Gastrocnemius medialis (tissue), 4 donors: ENCODE results near the gene CDC42EP2. TPM values are rescaled to one million over a fixed set of nuclear protein-coding genes. Genes with fewer than 3 reads are reported as not detected.

ENCODE experiments used
- ATAC-seq, 2 donors: fragments of 150-250 bp; one replicate each; pipeline ENCODE4 v1.9.1; 2016
- DNase-seq, 2 donors: peaks; one replicate each; pipeline ENCODE4 v3.0.0-alpha.2; 2019
- H3K27ac ChIP-seq, 4 donors: fragments of 200-600 bp; sonication (generic); 1 replicate in 1 of 4; 2 replicates in 3 of 4; pipeline ENCODE4 v1.5.1; 2016 to 2018; ENCODE audit warnings: mild to moderate bottlenecking in 2 of 4, moderate library complexity in 1 of 4
- H3K27me3 ChIP-seq, 3 donors: fragments of 200-600 bp; sonication (generic) in 2 of 3; 1 replicate in 1 of 3; 2 replicates in 2 of 3; pipeline versions ENCODE4 v1.5.1 to v1.6.0; 2016 to 2019; ENCODE audit warnings: mild to moderate bottlenecking in 1 of 3, moderate library complexity in 1 of 3
- H3K36me3 ChIP-seq, 2 donors: fragments of 200-600 bp; sonication (generic) in 1 of 2; one replicate each; pipeline ENCODE4 v1.5.1; 2017 to 2018
- H3K4me1 ChIP-seq, 2 donors: fragments of 200-600 bp; sonication (generic) in 1 of 2; one replicate each; pipeline ENCODE4 v1.5.1; 2016 to 2017; ENCODE audit warnings: mild to moderate bottlenecking in 2 of 2
- H3K4me3 ChIP-seq, 4 donors: fragments of 200-600 bp; sonication (generic) in 3 of 4; 1 replicate in 1 of 4; 2 replicates in 3 of 4; pipeline ENCODE4 v1.5.1; 2016 to 2019; ENCODE audit warnings: mild to moderate bottlenecking in 2 of 4
- H3K9me3 ChIP-seq, 3 donors: fragments of 200-600 bp; sonication (generic) in 2 of 3; 1 replicate in 1 of 3; 2 replicates in 2 of 3; pipeline ENCODE4 v1.5.1; 2016 to 2019
- CTCF ChIP-seq, 5 experiments: fragments of 450-650 bp in 3 of 5; fragments of 200-600 bp in 2 of 5; sonication (generic) in 2 of 5; IDR thresholded peaks in 4 of 5; conservative IDR thresholded peaks in 1 of 5; 1 replicate in 4 of 5; 2 replicates in 1 of 5; pipeline ENCODE4 v1.5.1; 2016 to 2019; ENCODE audit warnings: antibody characterized with exemption in 5 of 5, mild to moderate bottlenecking in 3 of 5, moderate library complexity in 3 of 5
- POLR2A ChIP-seq, 2 donors: fragments of 450-650 bp; IDR thresholded peaks; one replicate each; pipeline ENCODE4 v1.6.1; 2017; ENCODE audit warnings: antibody characterized with exemption in 2 of 2, mild to moderate bottlenecking in 2 of 2, moderate library complexity in 2 of 2
- in situ Hi-C, 4 donors: fragments of 200-750 bp; cut with MboI; loops; one replicate each; pipeline versions ENCODE4 v1.15.0 to v1.8.0; 2017; ENCODE audit warnings: low sequenced_read_pairs in 4 of 4
- intact Hi-C: fragments of 100-400 bp; cut with DNase I; formaldehyde crosslinking; loops from one replicate; pipeline ENCODE4 v1.15.1; 2023; ENCODE audit warnings: low total_unique reads
- total RNA-seq, 4 donors: library from RNA; depleted of rRNA; stranded (reverse); fragments of >200 nt; gene quantifications; one replicate each; pipeline versions ENCODE4 v1.1.0 to v1.2.3, GENCODE V29; 2016

The CDC42EP2 gene
- total RNA-seq, 4 donors from 2014 or later: 5.0 to 11.6 (median 5.6) TPM

GRCh38 chr11:65290448-65291165 lies 24.1 kb upstream of the CDC42EP2 start:
- peak in 1 of 2 donors; percentile 26 for TF ChIP-seq POLR2A (IDR thresholded peaks at IDR 0.05)
- TF ChIP-seq CTCF (IDR thresholded peaks at IDR 0.05 in 4 of 5, conservative IDR thresholded peaks at IDR 0.05 in 1 of 5): no peak
- peak; percentile 87 to 91 for DNase-seq
- peak overlapping the region; percentile 73 to 79 (median 74) for H3K27ac ChIP-seq
- peak; percentile 68 to 80 for ATAC-seq
- no peaks in the 10 kb centered on the region for H3K9me3 ChIP-seq
- peaks cover 27 to 39% of the 10 kb centered on the region in 2 donors for H3K4me1 ChIP-seq
- intact Hi-C loops (no loop called here), in situ Hi-C loops (no loop called here)
- H3K4me3 ChIP-seq: no peak overlapping the region
- peaks cover 0 to 13% of the 10 kb centered on the region in 2 donors for H3K36me3 ChIP-seq
- no peaks in the 10 kb centered on the region for H3K27me3 ChIP-seq

- TF ChIP-seq POLR2A (IDR thresholded peaks at IDR 0.05) (no peak), CTCF (IDR thresholded peaks at IDR 0.05 in 4 of 5, conservative IDR thresholded peaks at IDR 0.05 in 1 of 5) (no peak)
- Histone ChIP-seq H3K4me1 (peaks cover 32 to 39% of the 10 kb centered on the region in 2 donors), H3K27ac (peak overlapping the region; percentile 73 to 79 (median 74)), H3K27me3 (no peaks in the 10 kb centered on the region), H3K9me3 (no peaks in the 10 kb centered on the region), H3K4me3 (peak overlapping the region in 3 of 4 donors; percentile 3 to 20 (median 6)), H3K36me3 (peaks cover 0 to 13% of the 10 kb centered on the region in 2 donors)
- in situ Hi-C loops: no loop called here
- intact Hi-C loops: no loop called here
- ATAC-seq: peak in 1 of 2 donors; percentile 25
- DNase-seq: no peak
These were observed 23.1 kb upstream of the CDC42EP2 start for GRCh38 chr11:65291613-65292012.

- Histone ChIP-seq H3K36me3 (peaks cover 0 to 13% of the 10 kb centered on the region in 2 donors), H3K27me3 (no peaks in the 10 kb centered on the region), H3K4me1 (peaks cover 44 to 48% of the 10 kb centered on the region in 2 donors), H3K4me3 (no peak overlapping the region), H3K27ac (peak overlapping the region; percentile 73 to 79 (median 74)), H3K9me3 (no peaks in the 10 kb centered on the region)
- intact Hi-C loops: no loop called here
- DNase-seq: no peak
- no peak for ATAC-seq
- in situ Hi-C loops: no loop called here
- TF ChIP-seq CTCF (IDR thresholded peaks at IDR 0.05 in 4 of 5, conservative IDR thresholded peaks at IDR 0.05 in 1 of 5): no peak
- no peak for TF ChIP-seq POLR2A (IDR thresholded peaks at IDR 0.05)
These were observed 21.8 kb upstream of the CDC42EP2 start for GRCh38 chr11:65292890-65293289.

- H3K9me3 ChIP-seq: no peaks in the 10 kb centered on the region
- intact Hi-C loops: loop anchor here (2.0 kb wide), 1 partner anchor 21 kb away; the partner anchor contains the start of gene CDC42EP2
- no peak overlapping the region for H3K4me3 ChIP-seq
- in situ Hi-C loops: no loop called here
- TF ChIP-seq POLR2A (IDR thresholded peaks at IDR 0.05) (no peak), CTCF (IDR thresholded peaks at IDR 0.05 in 4 of 5, conservative IDR thresholded peaks at IDR 0.05 in 1 of 5) (no peak)
- peak; percentile 61 to 62 for DNase-seq
- H3K27ac ChIP-seq: peak overlapping the region; percentile 73 to 79 (median 74)
- H3K4me1 ChIP-seq: peaks cover 55 to 58% of the 10 kb centered on the region in 2 donors
- no peaks in the 10 kb centered on the region for H3K27me3 ChIP-seq
- peaks cover 0 to 13% of the 10 kb centered on the region in 2 donors for H3K36me3 ChIP-seq
- ATAC-seq: peak; percentile 41 to 48
These were observed 20.7 kb upstream of the CDC42EP2 start for GRCh38 chr11:65293909-65294381.
